CD8-positive, alpha-beta memory T cell (primary cell): Measurements from ENCODE around the gene POMT1. TPM values are rescaled to one million over a fixed set of nuclear protein-coding genes. Genes with fewer than 3 reads are reported as not detected.
A peak's percentile ranks its signal among the peaks of the same experiment; 100 is the strongest.

ENCODE experiments used
- CTCF ChIA-PET: fragments of 350-600 bp; sonication (Branson Sonifier 250); formaldehyde crosslinking; loops from one replicate; lab custom pipeline; 2021; ENCODE audit warnings: antibody characterized with exemption; lab: Charles Lee
- POLR2A ChIA-PET: fragments of 350-600 bp; sonication (Branson Sonifier 250); formaldehyde crosslinking; loops from one replicate; lab custom pipeline; 2021; ENCODE audit warnings: antibody characterized with exemption; lab: Charles Lee
- DNase-seq, 5 donors: peaks; one replicate each; pipeline versions ENCODE4 v3.0.0 to v3.0.0-alpha.2; 2020 to 2022; ENCODE audit warnings: mixed read lengths in 1 of 5
- H3K27ac ChIP-seq: one replicate; pipeline ENCODE4 v1.7.0; 2013; ENCODE audit warnings: low read depth, mild to moderate bottlenecking, low read length, moderate library complexity
- H3K27me3 ChIP-seq: 2 replicates; pipeline ENCODE4 v1.7.0; 2013; ENCODE audit warnings: low read length, mild to moderate bottlenecking; ENCODE audit not compliant: insufficient read depth, poor library complexity, severe bottlenecking
- H3K36me3 ChIP-seq: 2 replicates; pipeline ENCODE4 v1.7.0; 2013; ENCODE audit warnings: mild to moderate bottlenecking, low read length, moderate library complexity; ENCODE audit not compliant: insufficient read depth
- H3K4me1 ChIP-seq: 2 replicates; pipeline ENCODE4 v1.7.0; 2013; ENCODE audit warnings: mild to moderate bottlenecking, low read length, moderate library complexity; ENCODE audit not compliant: insufficient read depth
- H3K4me3 ChIP-seq: 2 replicates; pipeline ENCODE4 v1.7.0; 2013; ENCODE audit warnings: mild to moderate bottlenecking, low read length
- H3K9me3 ChIP-seq: 2 replicates; pipeline ENCODE4 v1.7.0; 2013; ENCODE audit warnings: mild to moderate bottlenecking, low read length
- H3K27ac Mint-ChIP-seq, 8 donors: one replicate each; pipeline ENCODE4 v1.8.0; 2020 to 2021; ENCODE audit warnings: mixed read lengths in 8 of 8, mild to moderate bottlenecking in 6 of 8, inconsistent platforms in 3 of 8, moderate library complexity in 3 of 8
- H3K27me3 Mint-ChIP-seq, 2 donors: one replicate each; pipeline ENCODE4 v1.8.0; 2020 to 2021; ENCODE audit warnings: mixed read lengths in 2 of 2, mild to moderate bottlenecking in 1 of 2, moderate library complexity in 1 of 2
- H3K36me3 Mint-ChIP-seq, 3 donors: one replicate each; pipeline ENCODE4 v1.8.0; 2020 to 2021; ENCODE audit warnings: mixed read lengths in 3 of 3, inconsistent platforms in 1 of 3, mild to moderate bottlenecking in 1 of 3
- H3K4me1 Mint-ChIP-seq, 3 donors: one replicate each; pipeline ENCODE4 v1.8.0; 2020 to 2021; ENCODE audit warnings: mixed read lengths in 3 of 3, inconsistent platforms in 1 of 3, mild to moderate bottlenecking in 1 of 3
- H3K4me3 Mint-ChIP-seq, 7 donors: one replicate each; pipeline ENCODE4 v1.8.0; 2020 to 2021; ENCODE audit warnings: mixed read lengths in 7 of 7, mild to moderate bottlenecking in 6 of 7, moderate library complexity in 4 of 7, inconsistent platforms in 2 of 7
- H3K9me3 Mint-ChIP-seq, 5 donors: one replicate each; pipeline ENCODE4 v1.8.0; 2020 to 2022; ENCODE audit warnings: mixed read lengths in 5 of 5, mild to moderate bottlenecking in 3 of 5, moderate library complexity in 2 of 5, inconsistent platforms in 1 of 5
- polyA plus RNA-seq: library from polyadenylated mRNA; unstranded; fragments of 300-500 nt; fragmentation: Illumina TruSeq; gene quantifications from one replicate; pipeline ENCODE4 v1.2.3, GENCODE V29; 2021
- total RNA-seq, 2 experiments: library from RNA; stranded (reverse); gene quantifications; one replicate each; pipeline ENCODE4 v1.2.3, GENCODE V29; 2021

Gene POMT1
- total and polyA plus RNA-seq, 3 experiments from 2014 or later = 18.4 to 35.3 (median 31.6) TPM

DNA sequence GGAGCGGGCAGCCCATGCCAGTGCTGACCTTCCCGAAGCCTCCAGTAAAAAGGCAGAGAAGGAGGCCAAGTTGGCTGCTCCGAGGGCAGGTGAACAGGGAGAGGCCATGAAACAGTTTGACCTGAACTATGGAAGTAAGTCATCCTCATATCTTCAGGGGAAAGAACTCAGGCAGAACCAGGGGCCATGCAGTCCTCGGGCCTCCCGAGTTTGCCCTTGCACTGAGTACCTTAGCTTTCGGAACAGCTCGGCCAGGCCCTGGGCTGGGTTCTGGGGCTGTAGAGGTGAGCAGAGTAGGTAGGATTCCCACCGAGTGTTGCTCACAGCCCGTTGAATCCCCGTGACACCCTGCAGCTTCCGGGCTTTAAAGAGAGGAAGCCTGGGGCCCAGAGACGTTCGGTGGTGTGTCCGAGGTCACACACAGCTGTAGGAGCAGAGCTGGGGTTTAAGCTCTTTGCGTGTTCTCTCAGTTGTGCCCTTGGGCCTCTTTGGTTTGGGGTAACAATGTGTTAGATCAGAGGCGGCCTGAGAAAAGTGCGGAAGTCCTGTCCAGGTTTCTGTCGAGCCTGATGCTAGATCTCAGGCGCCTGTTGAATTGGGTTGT lies 24.8 kb upstream of the POMT1 start:
- H3K4me3 Mint-ChIP-seq = no peak overlapping the region
- peaks cover 12 to 93% (median 16%) of the 10 kb centered on the region in 3 donors for H3K36me3 Mint-ChIP-seq
- Histone ChIP-seq H3K9me3 (no peaks in the 10 kb centered on the region), H3K27ac (no peak overlapping the region), H3K27me3 (no peaks in the 10 kb centered on the region), H3K4me1 (no peaks in the 10 kb centered on the region), H3K4me3 (no peak overlapping the region), H3K36me3 (peaks cover 82% of the 10 kb centered on the region)
- ChIA-PET CTCF (interaction anchor here (0.6 to 3.1 kb wide), 7 partner anchors 19 to 128 kb away, joined by 3 to 11 read pairs (median 4); no protein-coding TSS in a partner anchor), POLR2A (no interaction called here)
- peak overlapping the region in 6 of 8 donors; percentile 26 to 95 (median 78) for H3K27ac Mint-ChIP-seq
- H3K27me3 Mint-ChIP-seq = peaks cover 0 to 2% of the 10 kb centered on the region in 2 donors
- DNase-seq = no peak
- H3K9me3 Mint-ChIP-seq = no peaks in the 10 kb centered on the region
- peaks cover 4 to 6% (median 4%) of the 10 kb centered on the region in 3 donors for H3K4me1 Mint-ChIP-seq

DNA sequence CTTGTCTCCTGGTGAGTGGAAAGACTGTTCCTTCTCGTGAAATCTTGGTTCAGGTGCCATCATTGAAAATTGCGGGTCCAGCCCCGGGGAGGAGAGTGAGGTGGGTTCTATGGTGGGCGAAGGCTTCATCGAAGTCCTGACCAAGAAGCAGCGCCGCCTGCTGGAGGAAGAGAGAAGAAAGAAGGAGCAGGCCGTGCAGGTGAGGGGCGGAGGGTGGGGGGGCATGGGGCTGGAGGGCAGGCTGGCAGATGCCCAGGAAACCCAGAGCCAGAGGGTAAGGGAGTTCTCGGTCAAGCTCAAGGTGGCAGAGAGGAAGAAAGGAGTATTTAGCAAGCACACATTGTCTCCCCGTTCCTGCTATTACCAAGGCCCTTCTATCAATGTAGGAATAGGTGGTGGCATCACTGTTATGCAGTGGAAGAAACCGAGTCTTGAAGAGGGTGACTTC lies 24.3 kb upstream of the POMT1 start:
- POLR2A ChIA-PET = no interaction called here
- H3K27ac ChIP-seq = no peak overlapping the region
- no peaks in the 10 kb centered on the region for H3K4me1 ChIP-seq
- H3K27me3 Mint-ChIP-seq = peaks cover 0 to 2% of the 10 kb centered on the region in 2 donors
- no peak overlapping the region for H3K4me3 ChIP-seq
- H3K36me3 ChIP-seq = peaks cover 82% of the 10 kb centered on the region
- peaks cover 0 to 6% (median 4%) of the 10 kb centered on the region in 3 donors for H3K4me1 Mint-ChIP-seq
- peak; percentile 35 to 70 (median 42) for DNase-seq
- no peaks in the 10 kb centered on the region for H3K9me3 Mint-ChIP-seq
- CTCF ChIA-PET = interaction anchor here (0.6 to 3.1 kb wide), 6 partner anchors 19 to 128 kb away, joined by 3 to 11 read pairs (median 5); no protein-coding TSS in a partner anchor
- no peak overlapping the region for H3K4me3 Mint-ChIP-seq
- H3K27me3 ChIP-seq = no peaks in the 10 kb centered on the region
- peaks cover 12 to 93% (median 13%) of the 10 kb centered on the region in 3 donors for H3K36me3 Mint-ChIP-seq
- no peaks in the 10 kb centered on the region for H3K9me3 ChIP-seq
- peak overlapping the region in 7 of 8 donors; percentile 22 to 95 (median 73) for H3K27ac Mint-ChIP-seq

DNA sequence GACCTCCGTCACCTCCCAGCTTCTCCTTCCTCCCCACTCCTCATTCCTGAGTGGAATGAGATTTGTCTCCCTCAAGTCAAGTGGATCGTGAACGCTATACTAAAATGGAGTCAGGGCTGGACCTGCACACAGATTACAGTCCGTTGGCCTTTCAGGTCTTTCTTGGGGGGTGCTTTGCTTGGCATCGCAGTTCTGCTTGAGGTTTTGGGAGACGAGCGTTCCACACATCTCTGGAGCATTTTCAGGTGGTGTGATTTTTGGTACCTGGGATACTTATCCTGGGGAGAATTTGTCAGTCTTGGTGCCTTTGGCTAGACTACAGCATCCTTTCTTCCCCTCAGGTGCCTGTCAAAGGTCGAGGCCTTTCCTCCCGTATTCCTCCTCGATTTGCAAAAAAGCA lies 23.8 kb upstream of the POMT1 start:
- H3K4me1 Mint-ChIP-seq = peaks cover 0 to 6% (median 4%) of the 10 kb centered on the region in 3 donors
- peaks cover 12 to 93% (median 13%) of the 10 kb centered on the region in 3 donors for H3K36me3 Mint-ChIP-seq
- H3K27me3 ChIP-seq = no peaks in the 10 kb centered on the region
- H3K4me3 Mint-ChIP-seq = no peak overlapping the region
- no peak for DNase-seq
- peaks cover 82% of the 10 kb centered on the region for H3K36me3 ChIP-seq
- POLR2A ChIA-PET = no interaction called here
- H3K27ac ChIP-seq = no peak overlapping the region
- H3K27ac Mint-ChIP-seq = peak overlapping the region in 3 of 8 donors; percentile 32 to 46 (median 43)
- H3K4me1 ChIP-seq = no peaks in the 10 kb centered on the region
- CTCF ChIA-PET = interaction anchor here (0.6 to 3.6 kb wide), 7 partner anchors 11 to 129 kb away, joined by 3 to 18 read pairs (median 4); no protein-coding TSS in a partner anchor
- no peaks in the 10 kb centered on the region for H3K9me3 Mint-ChIP-seq
- no peaks in the 10 kb centered on the region for H3K27me3 Mint-ChIP-seq
- H3K9me3 ChIP-seq = no peaks in the 10 kb centered on the region
- no peak overlapping the region for H3K4me3 ChIP-seq

DNA sequence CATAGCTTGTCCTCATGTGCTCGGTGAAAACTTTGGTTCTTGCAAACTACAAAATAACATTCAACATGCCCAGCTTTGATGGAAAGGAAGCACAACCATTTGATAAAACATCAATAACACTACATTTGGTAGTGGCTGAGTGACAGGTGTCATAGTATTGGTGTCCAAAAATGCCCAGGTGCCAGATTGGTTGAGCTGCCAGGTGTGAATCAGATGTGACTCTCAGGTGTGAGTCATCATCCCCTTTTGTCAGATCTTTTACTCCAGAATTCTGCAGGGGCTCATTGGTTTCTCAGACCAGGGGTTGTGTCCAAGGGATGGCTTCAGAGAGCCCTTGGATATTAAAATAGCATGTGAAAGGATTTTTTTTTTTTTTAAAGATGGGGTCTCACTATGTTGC lies 22.5 kb upstream of the POMT1 start:
- Mint-ChIP-seq H3K4me1 (peaks cover 0 to 6% (median 4%) of the 10 kb centered on the region in 3 donors), H3K9me3 (no peaks in the 10 kb centered on the region), H3K27me3 (no peaks in the 10 kb centered on the region), H3K4me3 (peak overlapping the region in 1 of 7 donors; percentile 12), H3K36me3 (peaks cover 10 to 93% (median 12%) of the 10 kb centered on the region in 3 donors), H3K27ac (no peak overlapping the region)
- H3K9me3 ChIP-seq = no peaks in the 10 kb centered on the region
- ChIA-PET POLR2A (no interaction called here), CTCF (interaction anchor here (0.9 to 3.6 kb wide), 3 partner anchors 13 to 130 kb away, joined by 3 to 18 read pairs (median 5); no protein-coding TSS in a partner anchor)
- no peak overlapping the region for H3K27ac ChIP-seq
- no peak for DNase-seq
- H3K4me1 ChIP-seq = no peaks in the 10 kb centered on the region
- H3K36me3 ChIP-seq = peaks cover 88% of the 10 kb centered on the region
- H3K27me3 ChIP-seq = no peaks in the 10 kb centered on the region
- no peak overlapping the region for H3K4me3 ChIP-seq

DNA sequence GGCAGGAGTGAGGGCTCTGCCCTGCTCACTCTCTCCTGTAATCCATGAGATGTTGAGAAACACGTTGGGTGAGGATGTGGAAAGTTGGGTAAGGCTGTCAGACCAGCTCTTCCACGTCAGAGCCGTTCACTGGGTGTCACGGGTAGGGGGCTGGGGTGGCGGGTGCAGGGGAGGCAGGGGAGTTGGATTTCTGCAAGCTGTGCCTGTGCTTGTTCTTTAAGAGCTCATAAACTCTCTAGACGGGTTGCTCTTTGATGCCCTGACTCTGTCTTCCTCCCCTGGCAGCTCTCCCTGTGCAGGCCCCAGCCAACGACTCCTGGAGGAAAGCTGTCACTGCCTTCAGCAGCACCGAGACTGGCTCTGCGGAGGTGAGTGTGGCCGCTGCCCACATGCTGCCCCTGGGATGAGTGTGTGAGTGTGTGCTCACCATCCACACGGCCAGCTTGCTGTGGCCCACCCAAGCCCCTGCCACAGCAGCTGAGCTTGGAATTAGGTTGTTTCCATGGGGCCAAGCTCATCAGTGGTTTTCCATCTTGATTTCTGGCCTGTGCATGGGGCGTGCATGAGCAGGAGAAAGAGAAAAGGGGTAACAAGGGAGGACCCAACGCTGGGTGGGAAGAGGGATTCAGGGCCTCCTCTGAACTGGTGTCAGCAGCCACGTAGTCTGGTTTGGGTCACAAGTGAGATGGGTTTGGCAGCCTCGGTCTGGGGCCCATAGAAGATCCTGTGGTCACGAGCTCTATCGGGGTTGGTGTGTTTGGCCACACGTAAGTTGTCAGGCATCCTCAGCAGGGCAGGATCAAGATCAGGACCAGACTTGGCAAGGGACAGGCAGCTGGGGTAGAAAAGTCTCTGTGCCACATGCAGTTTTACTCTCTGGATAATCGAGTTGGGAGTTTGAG lies 21.0 kb upstream of the POMT1 start:
- H3K9me3 Mint-ChIP-seq = no peaks in the 10 kb centered on the region
- Histone ChIP-seq H3K36me3 (peaks cover 88% of the 10 kb centered on the region), H3K4me1 (no peaks in the 10 kb centered on the region), H3K27me3 (no peaks in the 10 kb centered on the region), H3K27ac (no peak overlapping the region), H3K4me3 (no peak overlapping the region), H3K9me3 (no peaks in the 10 kb centered on the region)
- no peak overlapping the region for H3K4me3 Mint-ChIP-seq
- H3K4me1 Mint-ChIP-seq = peaks cover 2 to 6% (median 4%) of the 10 kb centered on the region in 3 donors
- no peaks in the 10 kb centered on the region for H3K27me3 Mint-ChIP-seq
- no peak for DNase-seq
- POLR2A ChIA-PET = interaction anchor here (0.6 to 0.7 kb wide), 3 partner anchors 19 to 1189 kb away, joined by 3 to 7 read pairs (median 5); no protein-coding TSS in a partner anchor
- peaks cover 10 to 95% (median 12%) of the 10 kb centered on the region in 3 donors for H3K36me3 Mint-ChIP-seq
- CTCF ChIA-PET = interaction anchor here (0.9 to 3.6 kb wide), 5 partner anchors 10 to 132 kb away, joined by 3 to 18 read pairs (median 4); no protein-coding TSS in a partner anchor
- peak overlapping the region in 5 of 8 donors; percentile 7 to 87 (median 61) for H3K27ac Mint-ChIP-seq

DNA sequence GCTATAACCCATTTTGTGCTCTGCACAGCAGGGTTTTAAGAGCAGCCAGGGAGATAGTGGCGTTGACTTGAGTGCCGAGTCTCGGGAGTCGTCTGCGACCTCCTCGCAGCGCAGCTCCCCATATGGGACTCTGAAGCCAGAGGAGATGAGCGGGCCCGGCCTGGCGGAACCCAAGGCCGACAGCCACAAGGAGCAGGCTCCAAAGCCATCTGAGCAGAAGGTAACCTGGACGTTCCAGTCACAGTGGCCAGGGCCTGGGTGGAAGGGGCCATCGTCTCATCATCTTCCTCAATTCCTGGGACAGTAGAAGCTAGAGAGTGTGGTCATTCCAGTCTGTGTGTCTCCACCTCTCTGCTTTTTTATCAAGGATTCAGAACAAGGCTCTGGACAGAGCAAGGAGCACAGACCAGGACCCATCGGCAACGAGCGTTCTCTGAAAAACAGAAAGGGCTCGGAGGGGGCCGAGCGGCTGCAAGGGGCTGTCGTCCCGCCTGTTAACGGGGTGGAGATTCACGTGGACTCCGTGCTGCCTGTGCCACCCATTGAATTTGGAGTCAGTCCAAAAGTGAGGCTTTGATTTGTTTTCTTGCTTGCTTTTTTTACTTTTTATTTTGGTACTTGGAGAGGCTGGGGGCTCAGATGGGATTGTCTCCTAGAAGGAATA lies 20.2 kb upstream of the POMT1 start:
- POLR2A ChIA-PET = no interaction called here
- no peak overlapping the region for H3K4me3 Mint-ChIP-seq
- CTCF ChIA-PET = interaction anchor here (1.2 to 3.6 kb wide), 4 partner anchors 16 to 132 kb away, joined by 3 to 18 read pairs (median 4); no protein-coding TSS in a partner anchor
- H3K27ac Mint-ChIP-seq = peak overlapping the region in 5 of 8 donors; percentile 9 to 87 (median 39)
- no peaks in the 10 kb centered on the region for H3K27me3 Mint-ChIP-seq
- peaks cover 2 to 6% (median 4%) of the 10 kb centered on the region in 3 donors for H3K4me1 Mint-ChIP-seq
- no peak overlapping the region for H3K4me3 ChIP-seq
- no peaks in the 10 kb centered on the region for H3K9me3 Mint-ChIP-seq
- DNase-seq = no peak
- H3K27ac ChIP-seq = no peak overlapping the region
- peaks cover 11 to 95% (median 12%) of the 10 kb centered on the region in 3 donors for H3K36me3 Mint-ChIP-seq
- no peaks in the 10 kb centered on the region for H3K9me3 ChIP-seq
- H3K36me3 ChIP-seq = peaks cover 86% of the 10 kb centered on the region
- H3K4me1 ChIP-seq = no peaks in the 10 kb centered on the region
- H3K27me3 ChIP-seq = no peaks in the 10 kb centered on the region

DNA sequence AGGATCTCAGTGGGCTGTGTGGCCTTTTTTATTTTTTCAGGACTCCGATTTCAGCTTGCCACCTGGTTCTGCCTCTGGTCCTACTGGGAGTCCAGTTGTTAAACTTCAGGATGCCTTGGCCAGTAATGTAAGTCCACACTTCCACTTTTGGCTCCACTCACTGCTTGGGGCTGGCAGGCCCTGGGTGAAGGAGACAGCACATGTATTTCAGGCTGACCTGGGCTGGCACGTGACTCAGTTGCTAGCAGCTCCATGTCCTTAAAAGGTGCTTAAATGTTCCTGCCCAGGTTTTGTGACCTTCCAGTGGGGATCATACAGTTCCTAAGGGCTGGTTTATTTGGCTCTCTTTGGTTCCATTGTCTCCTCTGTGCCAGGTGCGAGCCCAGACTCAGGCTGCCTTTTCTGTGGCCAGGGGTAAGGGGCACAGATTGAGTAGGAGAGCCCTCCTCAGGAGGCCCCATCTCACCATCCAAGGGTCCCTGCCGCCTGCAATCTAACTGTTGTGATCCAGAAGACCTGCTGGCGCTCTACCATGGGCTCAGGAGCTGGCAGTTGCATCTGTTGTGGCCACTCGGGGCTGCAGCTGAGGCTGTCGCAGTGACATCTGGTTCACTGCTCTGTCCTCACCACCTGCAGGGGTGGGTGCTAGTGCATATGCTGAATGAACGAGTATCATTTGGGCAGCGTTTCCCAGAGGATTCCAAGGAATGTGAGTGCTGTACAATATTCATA lies 19.2 kb upstream of the POMT1 start:
- Histone ChIP-seq H3K36me3 (peaks cover 85% of the 10 kb centered on the region), H3K27me3 (no peaks in the 10 kb centered on the region), H3K4me3 (no peak overlapping the region), H3K9me3 (no peaks in the 10 kb centered on the region), H3K27ac (no peak overlapping the region), H3K4me1 (no peaks in the 10 kb centered on the region)
- Mint-ChIP-seq H3K27me3 (no peaks in the 10 kb centered on the region), H3K4me1 (peaks cover under 1 to 2% (median 2%) of the 10 kb centered on the region in 3 donors), H3K4me3 (no peak overlapping the region), H3K9me3 (no peaks in the 10 kb centered on the region), H3K36me3 (peaks cover 10 to 95% (median 12%) of the 10 kb centered on the region in 3 donors), H3K27ac (peak overlapping the region in 3 of 8 donors; percentile 12 to 39 (median 32))
- CTCF ChIA-PET = no interaction called here
- no peak for DNase-seq
- POLR2A ChIA-PET = no interaction called here
